Esophagus muscularis mucosa (tissue), 4 donors: ENCODE results near the gene PCGF1. TPM values are rescaled to one million over a fixed set of nuclear protein-coding genes. Genes with fewer than 3 reads are reported as not detected.

Experiments used
- DNase-seq: peaks from one replicate; pipeline ENCODE4 v3.0.0-alpha.2; 2017; ENCODE audit errors: extremely low spot score
- H3K27ac ChIP-seq, 4 donors: fragments of 200-600 bp; sonication (generic); replicated peaks in 1 of 4; 1 replicate in 3 of 4; 2 replicates in 1 of 4; pipeline ENCODE4 v1.5.1; 2016 to 2019; ENCODE audit warnings: mild to moderate bottlenecking in 1 of 4
- H3K27me3 ChIP-seq, 4 donors: fragments of 200-600 bp; sonication (generic); one replicate each; pipeline versions ENCODE4 v1.5.1 to v1.6.0; 2016 to 2019
- H3K36me3 ChIP-seq, 4 donors: fragments of 200-600 bp; sonication (generic); one replicate each; pipeline ENCODE4 v1.5.1; 2016 to 2019
- H3K4me1 ChIP-seq, 4 donors: fragments of 200-600 bp; sonication (generic); one replicate each; pipeline ENCODE4 v1.5.1; 2016 to 2019
- H3K4me3 ChIP-seq, 4 donors: fragments of 200-600 bp; sonication (generic); 1 replicate in 2 of 4; 2 replicates in 2 of 4; pipeline ENCODE4 v1.5.1; 2016 to 2019; ENCODE audit warnings: mild to moderate bottlenecking in 4 of 4, moderate library complexity in 1 of 4
- H3K9me3 ChIP-seq, 4 donors: fragments of 200-600 bp; sonication (generic); 1 replicate in 3 of 4; 2 replicates in 1 of 4; pipeline ENCODE4 v1.5.1; 2016 to 2019
- CTCF ChIP-seq, 3 experiments: fragments of 200-600 bp in 2 of 3; fragments of 450-650 bp in 1 of 3; sonication (generic) in 2 of 3; IDR thresholded peaks; one replicate each; pipeline ENCODE4 v1.5.1; 2017 to 2019; ENCODE audit warnings: antibody characterized with exemption in 3 of 3, mild to moderate bottlenecking in 2 of 3, moderate library complexity in 1 of 3
- EP300 ChIP-seq: sonication (generic); formaldehyde crosslinking; IDR thresholded peaks from one replicate; pipeline ENCODE4 v1.6.1; 2017; ENCODE audit warnings: antibody characterized with exemption
- POLR2A ChIP-seq: fragments of 450-650 bp; IDR thresholded peaks from one replicate; pipeline ENCODE4 v1.6.1; 2017; ENCODE audit warnings: antibody characterized with exemption, moderate library complexity, mild to moderate bottlenecking, low read depth
- POLR2AphosphoS5 ChIP-seq, 2 donors: sonication (generic); formaldehyde crosslinking; IDR thresholded peaks; one replicate each; pipeline ENCODE4 v1.6.1; 2017; ENCODE audit warnings: antibody characterized with exemption in 2 of 2
- WGBS: methylation state at CpG from one replicate; pipeline ENCODE4 v1.1.5; 2018; 5-methylcytosine and 5-hydroxymethylcytosine counted together
- intact Hi-C: fragments of 100-400 bp; cut with DNase I; formaldehyde crosslinking; loops from one replicate; pipeline ENCODE4 v1.15.1; 2023
- total RNA-seq, 4 donors: library from RNA; depleted of rRNA; stranded (reverse); fragments of >200 nt; gene quantifications; one replicate each; pipeline versions ENCODE4 v1.1.0 to v1.2.1, GENCODE V29; 2016

The PCGF1 gene
- total RNA-seq, 4 donors from 2014 or later: 11.3 to 14.1 (median 12.7) TPM

GRCh38 chr2:74548285-74548899 lies 40.9 kb upstream of the PCGF1 start:
- no peak for DNase-seq
- TF ChIP-seq EP300 (no peak), CTCF (IDR thresholded peaks at IDR 0.05) (no peak), POLR2AphosphoS5 (IDR thresholded peaks at IDR 0.05) (no peak), POLR2A (no peak)
- Histone ChIP-seq H3K4me3 (peak overlapping the region; percentile 64 to 68 (median 66)), H3K36me3 (no peaks in the 10 kb centered on the region), H3K4me1 (peaks cover 11 to 38% (median 31%) of the 10 kb centered on the region in 4 donors), H3K9me3 (no peaks in the 10 kb centered on the region), H3K27me3 (no peaks in the 10 kb centered on the region), H3K27ac (peak overlapping the region; percentile 77 to 84 (median 78))
- intact Hi-C loops: no loop called here
- 16% methylated on average over 25 of the region's 26 CpGs for WGBS

GRCh38 chr2:74546004-74546403 lies 38.5 kb upstream of the PCGF1 start:
- Histone ChIP-seq H3K4me1 (peaks cover 11 to 25% (median 22%) of the 10 kb centered on the region in 4 donors), H3K36me3 (no peaks in the 10 kb centered on the region), H3K9me3 (no peaks in the 10 kb centered on the region), H3K27me3 (no peaks in the 10 kb centered on the region), H3K27ac (no peak overlapping the region), H3K4me3 (no peak overlapping the region)
- intact Hi-C loops: no loop called here
- no peak for TF ChIP-seq POLR2A
- no peak for TF ChIP-seq POLR2AphosphoS5 (IDR thresholded peaks at IDR 0.05)
- no peak for TF ChIP-seq CTCF (IDR thresholded peaks at IDR 0.05)
- no peak for TF ChIP-seq EP300
- WGBS: 94% methylated on average over 3 of the region's 3 CpGs
- DNase-seq: no peak

- intact Hi-C loops: no loop called here
- TF ChIP-seq CTCF (IDR thresholded peaks at IDR 0.05) (no peak), POLR2AphosphoS5 (IDR thresholded peaks at IDR 0.05) (no peak), EP300 (no peak), POLR2A (no peak)
- Histone ChIP-seq H3K27ac (no peak overlapping the region), H3K27me3 (no peaks in the 10 kb centered on the region), H3K4me3 (no peak overlapping the region), H3K9me3 (no peaks in the 10 kb centered on the region), H3K36me3 (no peaks in the 10 kb centered on the region), H3K4me1 (peaks cover 10 to 28% (median 17%) of the 10 kb centered on the region in 4 donors)
- DNase-seq: no peak
- 87% methylated on average over 3 of the region's 3 CpGs for WGBS
Observed at GRCh38 chr2:74544634-74545033, 37.1 kb upstream of the PCGF1 start.

GRCh38 chr2:74542978-74543377 lies 35.5 kb upstream of the PCGF1 start:
- Histone ChIP-seq H3K27me3 (peaks cover 0 to 6% (median 0%) of the 10 kb centered on the region in 4 donors), H3K9me3 (no peaks in the 10 kb centered on the region), H3K4me1 (peaks cover 0 to 13% (median under 1%) of the 10 kb centered on the region in 4 donors), H3K36me3 (no peaks in the 10 kb centered on the region), H3K4me3 (no peak overlapping the region), H3K27ac (no peak overlapping the region)
- DNase-seq: no peak
- WGBS: 77% methylated on average over 1 of the region's 1 CpG
- TF ChIP-seq POLR2A: no peak
- TF ChIP-seq EP300: no peak
- no peak for TF ChIP-seq POLR2AphosphoS5 (IDR thresholded peaks at IDR 0.05)
- no peak for TF ChIP-seq CTCF (IDR thresholded peaks at IDR 0.05)
- intact Hi-C loops: no loop called here

GRCh38 chr2:74540291-74540690 lies 32.8 kb upstream of the PCGF1 start:
- intact Hi-C loops: no loop called here
- Histone ChIP-seq H3K27ac (peak overlapping the region in 3 of 4 donors; percentile 29 to 62 (median 42)), H3K27me3 (peaks cover 0 to 6% (median 0%) of the 10 kb centered on the region in 4 donors), H3K4me1 (peaks cover 0 to 13% (median 0%) of the 10 kb centered on the region in 4 donors), H3K4me3 (no peak overlapping the region), H3K9me3 (no peaks in the 10 kb centered on the region), H3K36me3 (no peaks in the 10 kb centered on the region)
- WGBS: 75% methylated on average over 5 of the region's 5 CpGs
- DNase-seq: no peak
- TF ChIP-seq POLR2AphosphoS5 (IDR thresholded peaks at IDR 0.05) (peak in 1 of 2 donors; percentile 23), POLR2A (no peak)
